NOMO-1 treated with dmso at 0.1 percent for 144 hours (cell line): Measurements from ENCODE around the gene RAB4B.
A peak's percentile ranks its signal among the peaks of the same experiment; 100 is the strongest.
"Not testable (repeated sequence)": the region's sequence is repeated elsewhere in the genome, so short reads cannot be mapped to it uniquely, and the experiment has no call there.

Experiments used
- DNase-seq: peaks from one replicate; lab custom pipeline; 2025; ENCODE audit not compliant: unreplicated experiment; lab: John Stamatoyannopoulos, UW

RAB4B gene

GRCh38 chr19:40842012-40842411 is 64.0 kb downstream of the RAB4B start:
- not testable (repeated sequence) for DNase-seq

- not testable (repeated sequence) for DNase-seq
Observed at GRCh38 chr19:40842997-40843652, 65.1 kb downstream of the RAB4B start.

GRCh38 chr19:40843653-40844052 is 65.6 kb downstream of the RAB4B start:
- peak; percentile 38 for DNase-seq
